Motor neuron (in vitro differentiated cells): ENCODE data around the gene PHF12. TPM values are rescaled to one million over a fixed set of nuclear protein-coding genes. Genes with fewer than 3 reads are reported as not detected.

Experiments used
- ATAC-seq, 8 experiments: fragments of 200-7000 bp; cut with Tn5 transposase; replicated peaks in 6 of 8; 2 replicates each; pipeline ENCODE4 v1.8.0; 2021; ENCODE audit warnings: mild to moderate bottlenecking in 8 of 8, moderate library complexity in 8 of 8
- H3K27ac ChIP-seq, 2 donors: fragments of 250-450 bp; sonication (Bioruptor Pico); 2 replicates each; pipeline ENCODE4 v1.9.0; 2021; ENCODE audit warnings: antibody characterized with exemption in 2 of 2, mild to moderate bottlenecking in 2 of 2, moderate library complexity in 1 of 2
- H3K4me1 ChIP-seq, 2 donors: fragments of 250-450 bp; sonication (Bioruptor Pico); replicated peaks in 1 of 2; 2 replicates each; pipeline ENCODE4 v1.6.1; 2021; ENCODE audit warnings: antibody characterized with exemption in 2 of 2, mild to moderate bottlenecking in 2 of 2, moderate library complexity in 1 of 2
- H3K4me3 ChIP-seq, 5 donors: fragments of 250-450 bp; sonication (Bioruptor Pico); 2 replicates each; pipeline ENCODE4 v1.9.0; 2021; ENCODE audit warnings: antibody characterized with exemption in 5 of 5, mild to moderate bottlenecking in 5 of 5, moderate library complexity in 4 of 5
- WGBS, 10 experiments: fragments of 450-650 bp; shearing (Covaris generic); methylation state at CpG; one replicate each; pipeline ENCODE4 v1.0.0; 2022; 5-methylcytosine and 5-hydroxymethylcytosine counted together
- in situ Hi-C, 9 experiments: fragments of 400-800 bp; cut with MboI; loops; one replicate each; pipeline ENCODE4 v1.15.0; 2021; ENCODE audit warnings: low sequenced_read_pairs in 9 of 9, low pct_unique_long_range_greater_than_20kb in 2 of 9; ENCODE audit not compliant: unreplicated experiment in 9 of 9
- total RNA-seq, 8 experiments: library from RNA; unstranded; fragments of 300-600 nt; gene quantifications; 2 replicates each; pipeline versions ENCODE4 v1.2.3 to v1.2.4, GENCODE V29; 2022

PHF12 gene
- total RNA-seq, 8 experiments from 2014 or later = 9.1 to 50.7 (median 23.4) TPM

DNA sequence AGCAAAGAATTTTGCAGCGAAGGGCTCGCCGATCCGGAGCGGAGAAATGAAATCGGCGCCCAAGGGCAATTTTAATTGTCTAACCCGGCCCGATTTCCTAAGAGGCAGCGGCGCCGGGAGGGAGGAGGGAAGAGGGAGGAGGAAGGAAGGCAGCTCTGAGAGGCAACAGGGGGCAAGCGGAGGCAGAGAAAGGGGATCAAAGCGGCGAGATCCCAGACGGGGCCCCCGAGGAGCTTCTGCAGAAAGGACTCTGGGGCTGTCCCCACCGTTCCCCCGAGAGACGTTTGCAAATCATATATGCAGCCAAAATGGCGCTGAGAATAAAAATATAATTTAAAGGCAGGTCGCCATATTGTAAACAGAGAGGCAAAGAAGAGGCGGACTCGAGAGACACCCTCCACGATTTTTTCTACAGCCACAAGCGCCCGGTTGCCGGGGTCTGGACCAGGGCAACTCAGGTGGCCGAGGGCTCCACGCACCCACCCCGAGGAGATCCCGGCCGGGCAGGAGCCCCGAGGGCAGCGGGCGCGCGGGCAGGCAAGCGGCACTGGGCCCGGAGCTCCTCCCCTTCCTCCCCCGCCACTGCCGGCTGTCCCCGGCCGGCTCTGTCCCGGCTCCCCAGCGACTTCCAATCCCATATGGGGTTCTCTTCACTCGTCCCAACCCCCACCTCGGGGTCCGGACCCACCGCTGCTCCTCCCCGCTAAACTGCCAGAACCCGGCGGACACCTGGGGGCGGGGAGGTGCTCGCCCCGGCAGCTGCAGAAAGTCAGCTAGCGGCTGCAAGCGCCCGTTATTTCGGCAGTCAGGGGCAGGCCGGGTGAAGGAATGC lies 1.9 kb downstream of the PHF12 start:
- in situ Hi-C loops = no loop called here
- H3K4me1 ChIP-seq = peaks cover 12 to 22% of the 10 kb centered on the region in 2 donors
- WGBS, 10 experiments = 0% methylated on average over 2 to 9 of the region's 61 CpGs; no CpG with 5 or more reads in 6 of the 10 experiments
- peak overlapping the region; percentile 90 for H3K27ac ChIP-seq
- peak in 3 of 8 experiments; percentile 1 to 3 (median 3) for ATAC-seq
- peak overlapping the region; percentile 60 to 79 (median 77) for H3K4me3 ChIP-seq

GRCh38 chr17:28948873-28949184 lies 2.5 kb downstream of the PHF12 start:
- peak in 1 of 8 experiments; percentile 0 for ATAC-seq
- H3K4me3 ChIP-seq = peak overlapping the region; percentile 60 to 79 (median 77)
- 0 to 20% (median 0%) methylated on average over 1 to 9 of the region's 15 CpGs for WGBS, 10 experiments
- H3K27ac ChIP-seq = peak overlapping the region; percentile 90
- peaks cover 12 to 22% of the 10 kb centered on the region in 2 donors for H3K4me1 ChIP-seq
- in situ Hi-C loops = no loop called here

- in situ Hi-C loops = no loop called here
- no peak for ATAC-seq
- Histone ChIP-seq H3K4me3 (peak overlapping the region; percentile 60 to 79 (median 77)), H3K27ac (peak overlapping the region in 1 of 2 donors; percentile 90), H3K4me1 (peaks cover 11 to 20% of the 10 kb centered on the region in 2 donors)
- 10 to 60% (median 38%) methylated on average over 1 to 4 of the region's 4 CpGs; no CpG with 5 or more reads in 1 of the 10 experiments for WGBS, 10 experiments
Measured at GRCh38 chr17:28948342-28948741, 3.0 kb downstream of the PHF12 start.

DNA sequence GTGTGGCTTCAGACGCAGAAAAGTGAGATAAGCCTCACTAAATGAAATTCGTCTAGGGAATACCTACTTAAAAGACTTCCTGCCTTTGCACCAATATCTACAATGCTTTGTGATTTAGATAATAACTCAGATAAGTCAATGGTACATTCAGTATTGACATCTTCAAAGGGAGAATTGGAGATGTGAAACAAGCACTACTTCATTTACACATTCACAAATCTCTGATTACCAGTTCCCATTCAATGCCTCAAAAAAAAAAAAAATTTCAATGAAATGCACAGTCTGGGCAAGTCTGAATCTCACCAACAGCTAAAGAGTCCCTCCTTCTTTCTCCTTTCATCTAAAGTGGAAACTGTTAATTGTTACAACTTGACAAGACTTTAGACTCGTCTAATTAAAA lies 3.7 kb downstream of the PHF12 start:
- in situ Hi-C loops = no loop called here
- no peak overlapping the region for H3K27ac ChIP-seq
- H3K4me1 ChIP-seq = peaks cover 4 to 13% of the 10 kb centered on the region in 2 donors
- 40 to 88% (median 71%) methylated on average over 1 to 3 of the region's 3 CpGs for WGBS, 10 experiments
- no peak for ATAC-seq
- peak overlapping the region in 2 of 5 donors; percentile 77 to 79 for H3K4me3 ChIP-seq

DNA sequence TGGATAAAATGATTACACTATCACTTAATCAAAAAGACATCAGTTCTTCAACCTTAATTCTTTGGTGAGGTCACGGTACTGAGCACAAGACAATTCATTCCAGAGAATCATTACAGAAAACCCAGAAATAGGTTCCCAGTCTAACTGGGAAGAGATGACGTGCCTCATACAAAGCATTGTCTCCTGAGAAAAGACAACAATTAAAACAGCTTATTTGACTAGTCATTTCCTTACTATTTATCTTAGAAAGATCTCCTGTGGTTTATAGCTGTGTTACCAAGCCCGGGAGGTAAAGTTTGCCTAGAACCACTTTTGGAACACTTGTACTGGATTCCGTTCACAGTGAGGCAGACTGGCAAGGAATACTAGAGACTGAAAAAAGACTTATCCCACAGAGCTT lies 5.1 kb downstream of the PHF12 start:
- no peak overlapping the region for H3K27ac ChIP-seq
- no peak overlapping the region for H3K4me3 ChIP-seq
- in situ Hi-C loops = no loop called here
- peaks cover 4 to 15% of the 10 kb centered on the region in 2 donors for H3K4me1 ChIP-seq
- no peak for ATAC-seq
- WGBS, 10 experiments = 0 to 100% (median 86%) methylated on average over 2 to 4 of the region's 4 CpGs; no CpG with 5 or more reads in 1 of the 10 experiments

GRCh38 chr17:28944862-28945741 lies 6.2 kb downstream of the PHF12 start:
- H3K4me3 ChIP-seq = no peak overlapping the region
- 20 to 100% (median 92%) methylated on average over 1 to 8 of the region's 8 CpGs for WGBS, 10 experiments
- H3K4me1 ChIP-seq = peaks cover 13 to 23% of the 10 kb centered on the region in 2 donors
- in situ Hi-C loops = no loop called here
- no peak for ATAC-seq
- H3K27ac ChIP-seq = no peak overlapping the region

DNA sequence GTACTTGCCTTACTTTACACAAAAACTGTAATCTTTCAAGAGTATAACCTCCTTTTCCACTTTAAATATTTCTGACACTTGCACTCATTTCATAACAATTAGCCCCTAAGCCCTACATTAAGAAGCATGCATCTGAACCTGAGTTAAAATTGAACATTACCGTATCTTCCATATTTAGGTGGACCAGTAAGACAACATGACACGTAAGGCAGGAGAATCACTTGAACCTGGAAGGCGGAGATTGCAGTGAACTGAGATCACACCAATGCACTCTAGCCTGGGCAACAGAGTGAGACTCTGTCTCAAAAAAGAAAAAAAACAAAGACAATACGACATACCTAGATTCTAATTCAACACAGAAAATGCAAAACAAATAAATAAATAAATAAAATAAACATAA lies 7.0 kb downstream of the PHF12 start:
- no peak for ATAC-seq

GRCh38 chr17:28942925-28943324 lies 8.4 kb downstream of the PHF12 start:
- peaks cover 13 to 18% of the 10 kb centered on the region in 2 donors for H3K4me1 ChIP-seq
- WGBS, 10 experiments = 80 to 100% (median 96%) methylated on average over 1 to 2 of the region's 2 CpGs; no CpG with 5 or more reads in 1 of the 10 experiments
- H3K4me3 ChIP-seq = no peak overlapping the region
- ATAC-seq = no peak
- in situ Hi-C loops = no loop called here
- no peak overlapping the region for H3K27ac ChIP-seq

More for the DNA sequence above, 7.0 kb downstream of the PHF12 start:
- Histone ChIP-seq H3K4me3 (no peak overlapping the region), H3K4me1 (peaks cover 13 to 23% of the 10 kb centered on the region in 2 donors), H3K27ac (no peak overlapping the region)
- WGBS, 10 experiments = 80 to 100% (median 97%) methylated on average over 2 to 4 of the region's 4 CpGs
- in situ Hi-C loops = no loop called here

GRCh38 chr17:28941251-28941650 lies 10.1 kb downstream of the PHF12 start:
- WGBS, 10 experiments = 92 to 100% (median 100%) methylated on average over 1 of the region's 1 CpG; no CpG with 5 or more reads in 4 of the 10 experiments
- peaks cover 20% of the 10 kb centered on the region in 2 donors for H3K4me1 ChIP-seq
- no peak overlapping the region for H3K4me3 ChIP-seq
- in situ Hi-C loops = no loop called here
- H3K27ac ChIP-seq = no peak overlapping the region
- ATAC-seq = no peak

DNA sequence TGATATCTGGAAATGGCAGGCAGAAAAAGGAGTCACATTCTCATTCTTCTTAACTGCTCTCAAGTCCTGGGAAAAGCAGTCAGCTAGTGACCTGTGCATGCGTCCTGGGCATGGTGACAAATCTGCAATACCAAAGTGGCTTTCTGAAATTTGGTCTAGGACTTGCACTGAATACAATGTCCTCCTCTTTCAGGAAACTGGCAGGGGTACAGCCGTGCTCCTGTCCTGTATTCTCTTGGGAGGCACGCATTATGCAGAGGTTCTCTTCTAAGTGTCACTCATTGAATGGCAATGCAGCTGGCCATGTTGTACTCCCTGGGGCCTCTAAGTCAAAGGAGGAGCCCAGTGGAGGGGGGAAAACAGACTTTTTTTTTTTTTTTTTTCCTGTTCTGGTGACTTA lies 10.6 kb downstream of the PHF12 start:
- in situ Hi-C loops = no loop called here
- ATAC-seq = peak in 3 of 8 experiments; percentile 44 to 52 (median 49)
- Histone ChIP-seq H3K4me1 (peaks cover 24 to 25% of the 10 kb centered on the region in 2 donors), H3K27ac (no peak overlapping the region), H3K4me3 (no peak overlapping the region)
- WGBS, 10 experiments = 39 to 100% (median 67%) methylated on average over 1 to 3 of the region's 3 CpGs; no CpG with 5 or more reads in 1 of the 10 experiments

DNA sequence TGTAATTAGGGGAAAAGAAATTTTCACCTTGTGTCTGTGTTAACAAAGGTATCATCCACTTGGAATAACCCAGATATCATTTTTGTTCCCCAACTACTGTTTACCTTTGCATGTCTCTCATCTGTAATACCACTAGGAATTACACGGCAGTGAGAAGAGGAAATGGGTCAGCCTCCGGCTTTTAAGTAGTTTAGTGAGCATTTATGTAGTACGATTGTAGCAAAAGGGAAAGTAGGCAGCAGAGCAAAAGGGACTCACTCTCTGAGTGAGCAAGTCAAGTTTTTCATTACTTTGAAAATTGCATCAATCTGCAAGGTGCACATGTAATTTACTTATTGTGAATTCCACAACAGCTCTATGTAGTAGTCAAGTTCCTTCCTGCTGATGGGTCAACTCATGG lies 11.2 kb downstream of the PHF12 start:
- 67 to 100% (median 83%) methylated on average over 1 to 3 of the region's 3 CpGs for WGBS, 10 experiments
- in situ Hi-C loops = no loop called here
- Histone ChIP-seq H3K27ac (no peak overlapping the region), H3K4me3 (no peak overlapping the region), H3K4me1 (peaks cover 24 to 25% of the 10 kb centered on the region in 2 donors)
- ATAC-seq = no peak

GRCh38 chr17:28938552-28938951 lies 12.8 kb downstream of the PHF12 start:
- ATAC-seq = no peak
- Histone ChIP-seq H3K4me3 (no peak overlapping the region), H3K27ac (no peak overlapping the region), H3K4me1 (peaks cover 24 to 25% of the 10 kb centered on the region in 2 donors)
- in situ Hi-C loops = no loop called here
